OCI-LY3 (cell line): ENCODE measurements around the gene HORMAD2.

Experiments used
- CTCF ChIP-seq: fragments of 200-600, 300-600 bp; sonication (generic); IDR thresholded peaks from 2 replicates; pipeline ENCODE4 v1.5.1; 2014; ENCODE audit warnings: antibody characterized with exemption, low read length, low read depth
- EZH2phosphoT487 ChIP-seq: fragments of 200-600 bp; shearing (Covaris generic); IDR thresholded peaks from 2 replicates; pipeline ENCODE4 v1.6.1; 2018; ENCODE audit warnings: antibody characterized with exemption, mixed run types, low read depth

GRCh38 chr22:30115705-30116104 lies 35.4 kb downstream of the HORMAD2 start:
- TF ChIP-seq CTCF, result no peak
- no peak for TF ChIP-seq EZH2phosphoT487
